ENCODE results near the gene BTBD9.
A peak's percentile ranks its signal among the peaks of the same experiment; 100 is the strongest.
"Not testable (repeated sequence)": the region's sequence is repeated elsewhere in the genome, so short reads cannot be mapped to it uniquely, and the experiment has no call there.

Gene BTBD9

DNA sequence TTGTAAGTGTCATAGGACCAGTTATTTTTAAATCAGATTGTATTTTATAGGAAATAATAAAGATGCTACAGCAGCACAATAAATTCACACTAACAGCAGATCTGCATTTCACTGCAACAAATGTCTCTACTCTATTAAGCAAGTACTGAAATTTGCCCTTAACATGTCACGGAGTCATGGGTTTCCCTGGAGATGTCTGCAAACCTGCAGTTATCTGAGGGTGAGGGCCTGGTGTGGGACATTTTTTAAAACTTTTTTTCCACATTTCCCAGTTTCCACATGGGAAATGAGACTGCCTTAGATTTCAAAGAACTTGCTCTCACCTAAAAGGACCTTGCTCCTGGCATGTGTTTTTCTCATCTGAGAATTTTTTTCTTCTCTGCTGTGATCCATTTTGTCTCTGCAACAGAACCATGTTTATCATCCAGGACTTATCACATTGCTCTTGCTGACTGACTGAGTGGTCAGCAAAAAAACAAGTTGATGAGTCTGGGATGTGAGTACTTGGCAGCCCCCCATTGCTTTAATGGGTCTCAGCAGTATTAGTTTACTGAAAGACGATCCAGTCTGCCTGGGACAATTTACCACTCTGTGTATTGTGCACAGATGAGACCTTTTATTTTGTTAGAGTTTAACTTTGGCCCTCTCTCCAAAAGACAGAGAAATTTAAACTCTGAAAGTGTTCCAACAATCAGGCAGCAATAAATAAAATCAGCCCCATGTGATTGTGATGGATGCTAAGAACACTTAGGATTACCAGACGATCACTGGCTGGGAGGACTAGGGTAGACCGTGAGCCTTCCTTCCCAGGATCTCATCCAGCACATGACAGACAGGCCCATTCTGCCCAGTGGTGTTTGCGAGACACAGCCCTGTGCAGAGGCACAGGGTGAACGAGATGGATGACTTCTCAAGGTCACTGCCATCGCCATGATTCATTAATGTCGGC is 268.8 kb downstream of the BTBD9 start:
- DNase-seq, result no peak

GRCh38 chr6:38367231-38367630 is 272.5 kb downstream of the BTBD9 start:
- DNase-seq, result no peak

- no peak for DNase-seq
Measured at GRCh38 chr6:38366234-38366633, 273.5 kb downstream of the BTBD9 start.

- DNase-seq, result no peak
Measured at GRCh38 chr6:38364775-38365174, 275.0 kb downstream of the BTBD9 start.

DNA sequence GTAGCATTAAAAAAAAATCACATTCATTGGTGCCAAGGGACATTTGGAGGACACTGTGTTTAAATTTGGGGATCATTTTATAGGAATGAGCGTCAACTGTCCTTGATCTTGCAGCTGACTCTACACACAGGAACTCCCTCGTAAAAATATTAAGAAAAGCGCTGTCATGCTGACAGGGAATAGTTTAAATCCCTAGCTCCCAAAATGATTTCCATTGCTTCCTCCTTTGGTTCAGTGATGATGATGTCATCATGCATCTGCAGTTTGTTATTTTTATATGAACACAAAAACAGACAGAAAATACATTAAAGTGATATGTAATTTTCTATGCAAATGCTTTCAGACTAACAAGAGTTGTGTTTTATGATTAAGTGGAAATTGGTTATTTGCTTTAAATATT is 275.6 kb downstream of the BTBD9 start:
- no peak for DNase-seq

DNA sequence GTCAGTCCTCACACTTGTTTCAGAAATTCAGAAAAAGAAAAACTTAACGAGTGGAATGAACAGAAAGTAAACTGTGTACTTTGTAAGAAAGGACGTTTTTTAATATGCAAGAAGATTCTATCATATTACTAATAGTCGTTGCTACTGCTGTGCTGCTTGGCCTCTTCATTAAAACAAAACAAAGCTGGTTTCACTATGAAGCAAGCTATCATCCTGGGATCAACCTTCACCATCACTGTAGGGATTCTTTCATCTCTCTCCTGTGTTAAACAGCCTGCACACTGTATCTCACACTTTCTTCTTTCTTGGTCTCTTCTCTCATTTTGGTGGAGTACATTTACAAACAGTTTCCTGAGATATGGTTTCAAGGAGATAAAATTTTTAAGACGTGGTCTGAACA is 284.2 kb downstream of the BTBD9 start:
- no peak for DNase-seq

- peak; percentile 7 for DNase-seq
Measured at GRCh38 chr6:38354905-38355304, 284.8 kb downstream of the BTBD9 start.

GRCh38 chr6:38354037-38354381 is 285.7 kb downstream of the BTBD9 start:
- DNase-seq, result peak; percentile 59

- DNase-seq, result peak; percentile 27
Measured at GRCh38 chr6:38353310-38354036, 286.3 kb downstream of the BTBD9 start.

DNA sequence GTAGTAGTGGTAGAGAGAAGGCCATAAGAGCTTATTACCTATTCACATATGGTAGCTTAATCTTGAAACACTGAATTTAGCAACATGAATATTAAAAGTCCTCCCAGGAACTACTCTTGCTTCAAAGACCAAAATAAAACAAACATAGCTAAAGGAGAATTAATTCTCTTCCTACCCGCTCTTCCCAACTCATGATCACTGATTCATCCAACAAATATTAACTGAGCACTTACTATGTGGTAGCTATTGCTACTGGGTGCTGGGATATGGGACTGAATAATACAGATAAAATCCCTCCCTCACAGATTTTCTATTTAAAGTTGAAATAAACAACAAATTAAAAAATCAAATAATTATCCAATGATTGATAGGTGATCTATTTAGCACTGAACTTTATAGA is 287.1 kb downstream of the BTBD9 start:
- no peak for DNase-seq

DNA sequence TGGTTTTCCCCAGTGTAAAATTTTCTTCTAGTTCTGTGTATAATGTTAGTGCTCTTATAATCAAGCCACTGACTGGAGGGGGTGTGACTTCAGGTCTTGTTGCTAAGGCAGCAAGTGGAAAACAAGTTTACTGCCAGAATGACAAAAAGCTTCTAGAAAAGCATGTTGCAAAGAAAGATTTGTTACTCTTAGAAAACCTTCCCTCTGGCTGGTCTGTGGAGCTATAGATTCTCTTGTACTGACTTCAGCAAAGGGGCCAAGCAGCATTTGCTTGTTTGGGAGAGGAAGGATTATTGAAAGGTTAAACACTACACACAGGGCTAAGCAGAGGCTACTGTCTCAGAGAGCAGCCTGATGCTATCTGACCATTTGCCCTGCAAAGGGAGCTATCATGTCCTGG is 288.8 kb downstream of the BTBD9 start:
- no peak for DNase-seq

DNA sequence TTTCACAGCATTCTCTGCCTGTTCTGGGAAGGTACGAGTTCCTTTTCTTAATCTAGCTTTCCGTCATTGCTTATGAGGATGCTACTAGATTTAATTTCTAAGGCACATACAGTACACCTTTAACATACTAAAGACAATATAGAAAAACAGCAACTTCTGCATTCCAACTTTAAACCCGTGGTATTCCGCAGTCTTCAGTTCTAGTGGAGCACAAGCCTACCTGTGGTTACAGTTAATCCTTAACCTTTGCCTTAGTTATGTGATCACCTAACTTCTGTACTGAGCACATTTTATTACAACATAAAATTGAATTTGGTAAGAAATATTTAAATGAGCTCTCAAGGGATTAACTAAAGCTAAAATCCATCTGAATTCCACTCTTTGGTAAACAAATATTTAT is 289.5 kb downstream of the BTBD9 start:
- DNase-seq, result no peak

DNA sequence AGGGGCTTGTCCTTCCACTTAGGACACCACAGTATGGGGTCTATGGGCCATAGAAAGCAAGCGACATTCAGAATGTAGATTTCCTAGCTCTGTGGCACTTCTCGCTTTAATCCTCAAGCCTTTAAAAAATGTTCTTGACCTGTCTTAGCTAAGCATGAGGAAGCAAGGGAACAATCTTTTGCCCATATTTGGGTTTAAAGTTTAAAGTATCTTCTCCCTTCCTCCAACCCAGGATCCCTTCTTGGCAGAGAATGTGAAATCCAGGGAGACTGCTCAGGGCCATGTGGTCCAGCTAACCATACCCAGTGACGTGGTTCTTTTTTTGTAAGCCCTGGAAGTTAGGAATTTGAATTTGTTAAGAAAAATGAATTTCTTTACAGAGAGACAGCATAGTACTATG is 289.9 kb downstream of the BTBD9 start:
- DNase-seq, result no peak

GRCh38 chr6:38349221-38349620 is 290.5 kb downstream of the BTBD9 start:
- DNase-seq, result no peak

GRCh38 chr6:38348371-38348770 is 291.4 kb downstream of the BTBD9 start:
- DNase-seq, result no peak

DNA sequence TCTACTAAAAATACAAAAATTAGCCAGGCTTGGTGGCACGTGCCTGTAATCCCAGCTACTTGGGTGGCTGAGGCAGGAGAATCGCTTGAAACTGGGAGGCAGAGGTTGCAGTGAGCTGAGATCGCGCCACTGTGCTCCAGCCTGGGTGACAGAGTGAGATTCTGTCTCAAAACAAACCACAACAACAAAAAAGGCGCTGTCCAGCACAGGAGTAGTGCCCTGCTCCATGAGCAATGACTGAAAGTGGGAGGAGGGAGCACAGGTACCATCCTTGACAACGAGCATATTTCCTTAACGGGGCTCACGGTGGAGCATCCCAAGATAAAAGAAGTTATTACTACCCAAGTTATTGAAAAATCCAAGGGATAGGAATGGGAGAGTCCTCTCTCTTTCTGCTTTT is 291.9 kb downstream of the BTBD9 start:
- DNase-seq, result not testable (repeated sequence)

- DNase-seq, result no peak
Measured at GRCh38 chr6:38346291-38347079, 293.2 kb downstream of the BTBD9 start.

DNA sequence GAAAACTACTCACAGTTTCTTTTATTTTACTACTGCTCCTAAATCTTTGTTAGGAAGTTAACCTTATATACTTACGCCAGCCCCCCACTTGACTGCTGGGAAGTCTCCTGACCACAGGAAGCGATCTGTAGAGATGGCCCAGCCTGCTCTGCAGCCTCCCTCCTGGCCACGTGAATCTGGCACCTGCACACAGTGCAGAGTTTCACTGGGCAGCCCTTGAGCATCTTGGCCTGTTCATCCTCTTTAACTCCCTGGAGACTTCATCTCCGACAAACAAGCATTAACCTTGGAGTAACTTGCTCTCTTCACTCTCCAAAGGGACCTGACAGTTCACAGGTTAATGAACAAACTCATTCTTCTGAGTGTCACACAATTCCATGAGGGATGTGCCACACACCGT is 294.1 kb downstream of the BTBD9 start:
- DNase-seq, result no peak

GRCh38 chr6:38341496-38341895 is 298.2 kb downstream of the BTBD9 start:
- no peak for DNase-seq

DNA sequence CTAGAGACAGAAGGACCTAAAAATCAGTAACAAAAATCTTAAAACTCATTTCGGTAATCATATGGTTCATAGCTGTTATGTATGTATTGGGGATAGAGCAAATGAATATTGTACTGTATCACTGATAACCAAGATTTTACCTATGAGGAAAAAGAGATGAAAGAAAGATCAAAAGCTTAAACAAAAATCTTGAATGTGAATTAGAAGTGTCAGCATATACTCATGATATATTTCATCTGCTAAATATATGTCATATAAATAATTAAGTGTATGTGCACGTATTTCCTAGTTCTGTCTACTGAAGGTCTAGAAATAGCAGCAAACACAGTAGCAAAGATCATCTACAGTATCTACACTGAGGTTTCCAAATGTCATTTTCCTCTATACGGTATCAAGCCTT is 299.8 kb downstream of the BTBD9 start:
- no peak for DNase-seq

DNA sequence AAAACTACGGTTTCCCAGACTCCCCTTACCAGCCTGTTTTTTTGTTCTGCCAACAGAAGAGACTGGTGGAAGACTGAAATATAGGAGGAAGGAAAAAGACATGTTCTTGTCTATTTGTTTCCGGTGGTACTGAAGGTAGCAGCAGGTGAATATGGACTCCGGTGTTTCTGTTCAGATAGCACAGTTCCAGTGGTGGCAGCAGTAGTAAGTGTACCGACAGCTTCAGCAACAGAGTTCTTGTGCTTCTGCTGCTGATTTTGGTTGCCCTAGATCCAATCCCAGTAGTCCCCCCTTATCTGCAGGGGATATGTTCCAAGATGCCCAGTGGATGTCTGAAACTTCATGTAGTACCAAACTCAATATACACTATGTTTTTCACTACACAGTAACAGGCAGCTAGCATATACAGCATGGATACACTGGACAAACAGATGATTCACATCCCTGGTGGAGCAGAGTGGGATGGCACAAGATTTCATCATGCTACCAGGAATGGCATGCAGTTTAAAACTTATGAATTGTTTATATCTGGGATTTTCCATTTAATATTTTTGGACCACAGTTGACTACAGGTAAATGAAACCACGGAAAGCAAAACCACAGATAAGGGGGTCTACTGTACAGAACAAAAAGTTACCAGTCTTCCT is 301.8 kb downstream of the BTBD9 start:
- no peak for DNase-seq

- no peak for DNase-seq
Measured at GRCh38 chr6:38336922-38337321, 302.8 kb downstream of the BTBD9 start.

DNA sequence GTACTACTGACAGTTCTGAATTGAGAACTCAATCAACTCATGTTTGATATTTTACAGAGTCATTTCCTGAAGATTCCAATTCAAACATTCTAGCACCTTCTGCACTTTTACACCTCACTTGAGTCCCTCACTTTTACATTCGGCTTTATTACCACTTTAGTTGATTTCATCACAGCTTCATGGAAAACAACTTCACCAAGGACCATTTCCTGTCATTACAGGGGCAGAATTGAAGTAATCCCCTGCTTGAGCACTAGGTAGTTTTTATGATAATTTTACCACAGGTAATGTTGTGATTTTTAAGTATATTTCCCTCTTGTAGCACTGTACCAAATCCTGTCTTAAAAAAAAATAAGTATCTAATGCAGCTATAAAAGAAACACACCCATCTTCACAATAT is 312.9 kb downstream of the BTBD9 start:
- DNase-seq, result no peak

All from suppressor macrophage treated with lipopolysaccharide for 4 hours (primary cell).